Hematopoietic multipotent progenitor cell treated with erythropoietin and hydrocortisone succinate and interleukin-3 and kit ligand, for 4 days (in vitro differentiated cells): Measurements from ENCODE around the gene CAPN2.

ENCODE experiments used
- DNase-seq: peaks from one replicate; pipeline ENCODE4 v3.0.0-alpha.2; 2015

Gene CAPN2

DNA sequence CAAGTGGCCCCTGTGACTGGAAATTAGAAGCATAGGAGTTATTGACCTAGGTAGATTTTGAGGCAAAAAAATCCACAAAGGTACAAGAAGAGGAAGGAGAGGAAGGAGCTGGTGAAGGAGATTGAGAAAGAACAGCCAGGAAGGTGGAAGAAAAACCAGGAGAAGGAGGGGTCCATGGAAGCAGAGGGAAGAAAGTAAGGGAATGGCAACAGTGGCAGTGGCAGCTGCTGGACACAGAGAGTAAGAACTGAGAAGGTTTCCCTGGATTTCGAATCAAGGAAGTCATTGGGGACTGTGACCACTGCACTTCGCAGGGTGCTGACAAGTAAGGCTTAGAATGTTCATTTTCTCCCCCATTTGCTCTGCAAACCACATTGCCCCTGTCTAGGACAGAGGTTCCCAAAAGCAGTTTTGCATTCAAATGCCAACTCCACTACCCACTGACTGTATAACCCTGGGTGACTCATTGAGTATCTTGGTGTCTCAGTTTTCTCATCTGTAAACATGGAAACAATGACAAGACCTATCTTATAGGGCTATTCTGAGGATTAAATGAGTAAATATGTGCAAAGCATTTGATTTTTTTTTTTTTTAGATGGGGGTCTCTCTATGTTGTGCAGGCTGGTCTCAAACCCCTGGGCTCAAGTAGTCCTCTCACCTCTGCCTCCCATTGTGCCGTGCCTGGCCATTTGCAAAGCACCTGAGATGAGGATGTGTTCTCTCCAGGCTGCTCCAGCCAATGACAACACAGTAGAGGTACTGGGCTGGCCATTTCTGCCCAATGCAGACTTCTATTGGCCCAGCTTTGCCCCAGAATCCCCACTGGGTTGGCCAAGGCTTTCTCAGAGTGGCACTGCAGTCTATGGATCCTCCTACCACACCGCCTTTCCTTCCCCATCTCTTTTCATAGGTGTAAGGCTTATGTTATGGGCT, 9.3 kb upstream of the CAPN2 start:
- no peak for DNase-seq

DNA sequence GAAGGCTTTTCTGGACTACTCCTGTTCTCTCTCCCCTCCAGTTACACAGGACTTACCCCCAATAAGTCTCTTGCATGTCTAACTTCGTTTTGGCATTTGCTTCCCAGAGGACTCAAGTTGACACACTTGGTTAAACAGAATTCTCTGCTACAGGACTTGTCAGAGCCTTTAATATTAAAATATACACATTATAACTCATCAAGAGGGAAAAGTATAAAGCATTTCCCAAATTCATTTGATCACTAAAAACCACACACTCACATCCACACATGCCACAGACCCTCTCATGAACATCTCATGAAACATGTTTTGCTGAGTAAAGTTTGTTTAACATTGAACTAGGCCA, 8.7 kb upstream of the CAPN2 start:
- no peak for DNase-seq

DNA sequence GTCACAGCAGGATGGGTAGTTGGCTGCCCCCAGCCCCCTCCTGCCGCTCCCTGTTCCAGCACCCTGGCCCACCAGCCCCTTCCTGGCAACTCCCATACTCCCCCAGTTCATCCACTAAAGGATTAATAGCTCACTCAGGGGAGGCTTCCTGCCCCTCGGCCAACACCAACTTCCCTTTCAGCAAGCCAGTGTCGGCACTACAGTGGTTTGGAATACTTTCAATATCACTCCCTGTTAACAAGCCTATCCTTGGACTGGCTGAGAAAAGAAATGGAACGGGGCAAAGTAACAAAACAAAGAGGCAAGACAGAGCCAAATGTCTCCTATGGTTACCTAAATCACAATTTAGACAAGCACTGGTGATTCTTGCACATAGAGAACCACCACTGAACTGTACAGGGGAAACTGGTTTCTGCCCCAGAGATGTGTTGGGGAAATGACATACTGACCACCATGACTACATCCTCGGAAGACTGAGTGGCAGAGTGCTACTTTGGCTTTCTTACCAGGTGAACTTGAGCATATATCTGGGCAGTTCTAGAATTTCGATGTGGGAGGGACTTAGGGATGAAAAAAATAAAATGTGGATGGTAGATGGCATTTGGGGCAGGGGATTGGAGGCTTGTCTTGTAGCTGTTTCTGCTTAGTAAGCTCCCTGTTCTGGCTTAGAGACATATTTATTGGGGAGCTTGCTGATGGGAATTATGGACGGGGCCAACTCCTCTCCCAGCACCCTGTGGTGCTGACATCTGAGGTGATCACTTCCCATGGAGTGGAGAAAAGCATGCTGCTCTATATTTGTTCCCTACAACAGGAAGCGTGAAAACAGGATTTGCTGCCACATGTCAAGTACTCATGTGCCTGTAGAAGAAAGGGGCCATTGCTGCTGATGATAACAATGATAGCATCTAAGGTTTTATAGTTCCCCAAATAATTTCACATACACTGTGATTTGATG, 7.1 kb upstream of the CAPN2 start:
- no peak for DNase-seq

- no peak for DNase-seq
Observed at GRCh38 chr1:223706077-223706973, 6.0 kb upstream of the CAPN2 start.

- no peak for DNase-seq
Observed at GRCh38 chr1:223707256-223708000, 4.9 kb upstream of the CAPN2 start.

DNA sequence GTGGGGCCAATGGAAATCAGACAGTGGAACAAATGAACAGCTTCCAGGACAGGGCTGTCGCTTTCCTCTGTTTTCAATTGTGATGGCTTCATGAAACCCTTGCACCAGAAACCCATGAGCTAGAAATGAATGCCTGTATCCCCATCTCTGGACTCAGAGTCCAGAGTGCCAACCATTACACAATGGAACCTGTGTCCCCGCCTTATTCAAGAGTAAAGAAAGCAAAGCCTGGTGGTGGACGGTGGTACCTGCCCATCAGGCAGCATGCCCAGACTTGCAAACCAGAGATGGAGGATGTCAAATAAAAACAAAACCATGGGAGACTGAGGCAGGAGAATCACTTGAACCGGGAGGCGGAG, 4.4 kb upstream of the CAPN2 start:
- DNase-seq, result no peak

GRCh38 chr1:223708651-223709268, 3.6 kb upstream of the CAPN2 start:
- no peak for DNase-seq

- DNase-seq, result peak; percentile 49
Observed at GRCh38 chr1:223709598-223709997, 2.7 kb upstream of the CAPN2 start.

- DNase-seq, result peak; percentile 19
Observed at GRCh38 chr1:223710179-223711133, 1.9 kb upstream of the CAPN2 start.

- peak; percentile 44 for DNase-seq
Observed at GRCh38 chr1:223711173-223711572, 1.2 kb upstream of the CAPN2 start.

DNA sequence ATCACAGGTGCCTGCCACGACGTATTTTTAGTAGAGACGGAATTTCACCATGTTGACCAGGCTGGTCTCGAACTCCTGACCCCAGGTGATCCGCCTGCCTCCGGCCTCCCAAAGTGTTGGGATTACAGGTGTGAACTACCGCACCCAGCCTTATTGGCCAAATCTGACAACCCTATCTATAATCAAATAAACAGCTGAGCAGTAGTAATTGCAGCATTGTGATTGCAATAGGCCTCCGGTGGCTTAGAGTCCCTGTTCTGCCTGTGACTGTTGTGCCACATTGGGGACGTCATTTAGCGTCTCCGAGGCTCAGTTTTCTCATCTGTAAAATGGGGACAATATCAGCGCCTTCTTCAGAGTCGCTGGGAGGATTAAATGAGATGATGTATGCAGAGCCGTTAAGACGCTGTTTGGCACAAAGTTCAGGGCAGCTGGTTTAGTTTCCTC, 569 bp upstream of the CAPN2 start:
- DNase-seq, result no peak

DNA sequence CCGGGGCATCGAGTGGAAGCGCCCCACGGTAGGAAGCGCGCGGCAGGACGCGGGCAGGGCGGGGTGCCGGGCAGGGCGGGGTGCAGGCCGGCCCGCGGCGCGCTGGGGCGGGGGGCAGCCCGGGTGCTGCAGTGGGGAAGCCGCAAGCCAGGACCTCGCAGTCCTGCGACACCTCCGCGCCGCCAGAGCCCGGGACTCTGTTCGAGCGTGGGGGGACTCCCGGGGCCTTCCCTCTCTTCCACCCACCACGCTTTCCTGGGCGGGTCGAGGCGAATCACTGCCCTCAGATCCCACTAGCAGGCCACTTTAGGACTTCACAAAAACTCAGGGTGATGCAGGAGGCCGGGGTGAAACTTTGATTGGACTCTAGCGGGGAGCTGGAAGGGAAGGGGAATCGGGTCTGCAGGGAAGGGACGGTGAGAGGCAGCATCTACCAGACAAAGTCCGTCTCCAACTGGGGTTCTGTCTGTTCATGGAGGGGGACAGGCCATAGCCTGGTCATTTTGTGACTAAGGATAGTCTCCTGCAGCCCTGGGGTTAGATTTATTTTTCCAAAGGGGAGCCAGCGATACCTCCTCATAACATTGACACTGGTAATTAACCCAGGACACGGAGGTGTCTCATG, 623 bp downstream of the CAPN2 start:
- DNase-seq, result peak; percentile 49

DNA sequence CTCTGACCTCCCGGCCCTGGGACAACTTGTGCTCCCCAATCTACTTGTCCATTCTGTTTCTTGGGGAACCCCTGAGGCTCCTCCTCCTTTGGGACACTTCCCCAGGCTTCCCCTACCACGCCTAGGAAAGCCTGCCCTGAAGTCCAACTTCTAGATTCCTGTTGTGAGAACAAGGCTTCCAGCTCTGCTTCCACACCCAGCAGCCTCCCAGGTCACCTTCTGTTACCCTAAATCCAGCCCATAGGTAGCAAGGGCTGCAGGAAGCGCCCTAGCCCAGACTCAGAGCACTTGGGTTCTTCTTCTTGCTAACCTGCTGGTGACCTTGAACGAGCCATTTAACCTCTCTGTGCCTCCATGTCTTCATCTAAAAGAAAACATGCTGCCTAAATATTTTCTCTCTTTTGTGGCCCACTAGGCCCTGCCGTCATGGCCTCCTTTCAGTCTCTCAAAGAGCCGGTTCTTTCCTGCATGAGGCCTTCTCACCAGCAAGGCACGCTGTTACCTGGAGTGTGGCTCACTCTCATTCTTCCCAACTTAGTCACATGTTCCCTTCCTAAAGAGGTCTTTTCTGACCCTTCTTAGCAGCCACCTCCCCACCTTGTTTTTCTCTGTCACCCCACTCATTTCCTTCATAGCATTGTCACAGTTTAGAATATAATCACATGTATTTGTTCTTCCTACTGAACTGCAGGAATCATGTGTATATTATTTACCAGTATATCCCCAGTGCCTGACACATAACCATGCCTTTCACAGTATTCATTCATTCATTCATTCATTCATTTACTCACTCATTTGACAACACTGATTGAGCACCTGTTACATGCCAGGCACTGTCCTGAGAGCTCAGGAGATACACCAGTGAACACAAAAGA, 1.4 kb downstream of the CAPN2 start:
- DNase-seq, result no peak

DNA sequence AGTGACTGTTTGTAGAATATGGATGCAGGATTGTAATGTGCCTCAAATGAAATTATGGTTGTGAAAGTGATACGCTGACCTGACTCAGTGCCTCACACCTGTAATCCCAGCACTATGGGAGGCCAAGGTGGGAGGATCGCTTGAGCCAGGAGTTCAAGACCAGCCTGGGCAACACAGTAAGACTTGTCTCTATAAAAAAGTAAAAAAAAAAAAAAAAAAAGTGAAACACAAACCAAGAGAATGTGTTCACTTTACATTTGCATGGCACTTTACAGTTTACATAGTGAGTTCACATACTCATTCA, 2.0 kb downstream of the CAPN2 start:
- DNase-seq, result no peak

DNA sequence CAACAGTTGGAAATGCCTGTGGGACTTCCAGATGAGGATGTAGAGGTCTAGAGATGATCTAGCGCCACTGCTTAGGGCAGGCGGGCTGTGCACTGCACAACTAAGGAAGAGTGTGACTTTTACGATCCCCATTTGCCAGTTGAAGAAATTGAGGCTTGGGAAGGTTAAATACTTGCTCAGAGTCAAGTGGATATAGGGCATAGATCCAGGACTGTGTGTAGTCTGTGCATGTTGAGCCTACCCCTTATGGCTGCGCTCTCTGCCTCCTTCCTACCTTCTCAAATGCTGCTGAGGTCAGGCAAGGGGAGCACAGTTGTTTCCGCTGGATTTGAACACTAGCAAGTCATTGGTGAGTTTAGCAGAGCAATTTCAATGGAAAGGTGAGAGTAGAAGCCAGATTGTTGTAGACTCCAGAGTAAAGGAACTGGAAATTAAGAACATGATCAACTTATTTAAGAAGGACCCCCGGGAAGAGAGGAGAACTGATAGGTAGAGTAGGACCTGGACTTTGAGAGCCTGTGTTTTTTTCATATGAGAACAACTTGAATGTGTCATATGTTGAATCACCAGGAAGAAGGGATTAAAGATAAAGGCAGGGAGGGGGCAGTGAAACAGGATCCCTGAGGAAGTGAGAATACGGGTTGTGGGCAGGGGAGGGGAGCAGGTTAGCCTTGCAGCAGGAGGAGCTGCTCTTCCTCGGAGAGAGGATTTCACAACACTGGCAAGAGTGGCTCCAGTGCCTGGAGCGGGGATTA, 2.7 kb downstream of the CAPN2 start:
- DNase-seq, result no peak

DNA sequence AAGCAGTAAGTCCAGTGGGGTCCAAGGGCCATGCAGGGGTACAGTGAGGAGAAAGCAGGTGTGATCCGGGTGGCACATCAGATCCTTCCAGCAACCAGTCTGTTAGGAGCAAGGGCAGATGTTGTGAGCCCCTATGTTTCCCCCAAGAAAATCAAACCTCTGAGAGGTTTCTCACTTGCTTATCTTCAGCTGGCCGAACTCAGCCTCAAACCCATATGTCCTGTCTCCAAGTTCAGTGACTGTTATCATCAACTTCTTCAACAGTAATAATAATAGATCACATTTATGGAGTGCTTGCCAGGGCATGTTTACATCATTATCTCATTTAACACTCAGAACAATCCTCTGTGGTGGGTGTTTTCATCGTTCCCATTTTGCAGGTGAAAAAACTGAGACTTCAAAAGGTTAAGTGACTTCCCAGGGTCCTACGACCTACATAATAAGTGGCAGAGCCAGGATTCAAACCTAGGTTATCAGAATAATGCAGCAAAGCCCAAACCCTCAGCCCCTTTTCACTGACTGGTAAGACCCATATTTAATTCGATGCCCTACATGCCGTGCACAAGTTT, 3.3 kb downstream of the CAPN2 start:
- peak; percentile 44 for DNase-seq

DNA sequence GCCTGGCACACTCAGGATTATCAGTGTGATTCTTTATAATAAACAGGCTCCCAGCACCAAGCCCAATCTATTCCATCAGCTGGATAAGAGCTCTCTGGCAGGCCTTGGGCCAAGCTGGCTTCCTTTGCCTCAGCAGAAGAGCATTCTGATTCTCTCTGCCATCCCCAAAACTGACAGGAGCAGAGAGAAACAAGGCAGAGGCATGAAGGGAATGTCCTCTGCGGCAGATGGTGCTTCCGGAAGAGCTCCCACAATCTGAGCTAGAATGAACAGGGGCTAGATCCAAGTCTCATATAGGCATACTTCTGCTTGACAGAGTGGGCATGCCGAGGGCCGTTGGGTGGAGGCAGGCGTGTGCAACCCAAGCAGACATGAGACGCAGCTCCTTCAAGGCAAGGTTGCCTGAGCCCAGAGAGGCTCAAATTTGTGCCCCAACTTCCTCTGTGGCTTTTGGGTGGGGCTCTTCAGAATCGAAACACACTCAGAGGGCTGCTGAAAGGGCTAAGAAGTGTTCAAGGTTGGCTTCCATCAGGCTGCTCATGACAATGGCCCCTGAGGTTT, 4.0 kb downstream of the CAPN2 start:
- DNase-seq, result peak; percentile 85
